ENCODE results near the gene RBAK. TPM values are rescaled to one million over a fixed set of nuclear protein-coding genes. Genes with fewer than 3 reads are reported as not detected.
A peak's percentile ranks its signal among the peaks of the same experiment; 100 is the strongest.

RBAK gene
- total RNA-seq (2014; rRNA removed; shearing (Covaris generic); ENCODE audit: low replicate concordance), result 12.3 and 24.5 TPM in 2 replicates

DNA sequence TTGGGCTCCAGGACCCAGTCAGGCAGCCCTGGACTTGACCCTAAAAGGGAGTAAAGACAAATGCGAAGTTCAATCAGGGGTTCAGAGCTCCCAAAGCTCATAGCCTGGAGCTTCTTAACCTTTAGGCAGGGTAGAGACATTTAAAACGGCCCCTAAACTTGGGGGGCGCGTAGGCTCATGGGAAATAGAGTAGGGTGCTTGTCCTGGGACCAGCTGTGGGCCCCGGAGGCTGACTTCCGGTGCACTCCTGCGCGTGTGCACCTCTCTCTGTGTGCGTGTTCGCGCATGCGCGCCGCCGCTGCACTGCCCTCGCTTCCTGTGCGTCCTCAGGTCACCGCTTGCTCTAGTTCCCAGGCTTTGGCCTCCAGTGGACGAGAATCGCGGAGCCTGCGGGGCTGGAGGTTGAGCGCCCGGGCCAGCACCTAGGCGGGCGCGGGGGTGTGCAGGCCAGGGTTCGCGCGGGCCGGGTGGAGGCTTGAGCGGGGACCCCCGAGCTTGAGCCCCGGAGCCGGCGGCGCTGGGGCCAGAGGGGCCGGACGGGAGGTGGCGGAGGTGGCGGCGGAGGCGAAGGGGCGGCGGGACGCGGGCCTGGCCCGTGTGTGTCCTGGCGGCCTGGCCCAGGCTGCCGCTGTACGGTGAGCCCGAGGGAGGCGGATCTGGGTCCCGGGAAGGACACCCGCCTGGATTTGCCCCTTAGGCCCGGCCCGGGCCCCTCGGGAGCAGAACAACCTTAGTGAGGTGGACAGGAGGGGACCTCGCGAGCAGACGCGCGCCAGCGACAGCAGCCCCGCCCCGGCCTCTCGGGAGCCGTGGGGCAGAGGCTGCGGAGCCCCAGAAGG is at the start of gene RBAK:
TSS of gene RBAK (plus strand) at position 303 of the 839 bp plus-strand sequence. CDS start 2,217 bp downstream, outside the sequence.
- H2AFZ ChIP-seq (ENCODE audit: low read length), result 0 out of 2 replicates have a peak within 1 kb of the TSS, but pooled peaks have one; percentile 21

DNA sequence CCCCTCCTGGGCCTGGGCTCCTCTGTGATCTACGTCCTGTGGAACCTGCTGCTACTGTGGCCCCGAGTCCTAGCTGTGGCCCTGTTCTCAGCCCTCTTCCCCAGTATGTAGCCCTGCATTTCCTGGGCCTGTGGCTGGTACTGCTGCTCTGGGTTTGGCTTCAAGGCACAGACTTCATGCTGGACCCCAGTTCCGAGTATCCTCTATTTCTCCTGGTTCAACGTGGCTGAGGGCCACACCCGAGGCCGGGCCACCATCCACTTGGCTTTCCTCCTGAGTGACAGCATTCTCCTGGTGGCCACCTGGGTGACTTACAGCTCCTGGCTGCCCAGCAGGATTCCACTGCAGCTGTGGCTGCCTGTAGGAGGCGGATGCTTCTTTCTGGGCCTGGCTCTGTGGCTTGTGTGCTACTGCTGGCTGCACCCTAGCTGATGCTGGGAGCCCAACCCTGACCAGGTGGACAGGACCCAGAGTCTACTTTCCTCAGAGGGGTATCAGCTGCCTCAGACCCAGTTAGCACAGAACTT is 48.9 kb upstream of the RBAK start:
- no peak overlapping the region for H3K4me2 ChIP-seq (ENCODE audit: low read depth, low read length, poor library complexity, severe bottlenecking)
- H3K36me3 ChIP-seq (ENCODE audit: insufficient read depth, low read length), result peaks cover 4% of the 10 kb centered on the region; the same call in 1 of the 2 replicates
- no peak overlapping the region for H3K4me3 ChIP-seq (ENCODE audit: low read length)
- no peak for DNase-seq
- H3K9ac ChIP-seq (ENCODE audit: low read length), result no peak overlapping the region
- H3K9me3 ChIP-seq (ENCODE audit: low read length), result no peaks in the 10 kb centered on the region
- no peaks in the 10 kb centered on the region for H4K20me1 ChIP-seq (ENCODE audit: insufficient read depth, low read depth, low read length)
- peaks cover 4% of the 10 kb centered on the region for H3K79me2 ChIP-seq (ENCODE audit: low read length)
- no peaks in the 10 kb centered on the region for H3K27me3 ChIP-seq (ENCODE audit: low read length)
- H3K27ac ChIP-seq (ENCODE audit: low read length), result no peak overlapping the region
- no peaks in the 10 kb centered on the region for H3K9me2 ChIP-seq (replicated peaks; ENCODE audit: insufficient read depth, low read length)
- H2AFZ ChIP-seq (ENCODE audit: low read length), result no peak overlapping the region
- no peaks in the 10 kb centered on the region for H3K4me1 ChIP-seq (ENCODE audit: low read length)

More for the DNA sequence above, at the start of gene RBAK:
- peaks cover 2% of the 10 kb centered on the region for H3K9me3 ChIP-seq (ENCODE audit: low read length)
- no peaks in the 10 kb centered on the region for H4K20me1 ChIP-seq (ENCODE audit: insufficient read depth, low read depth, low read length)
- peak within 1 kb of the TSS; percentile 58 for H3K27ac ChIP-seq (ENCODE audit: low read length)
- H3K36me3 ChIP-seq (ENCODE audit: insufficient read depth, low read length), result peaks cover 29% of the 10 kb centered on the region
- H3K79me2 ChIP-seq (ENCODE audit: low read length), result peaks cover 36% of the 10 kb centered on the region
- peak within 1 kb of the TSS; percentile 77 for H3K4me2 ChIP-seq (ENCODE audit: low read depth, low read length, poor library complexity, severe bottlenecking)
- no peaks in the 10 kb centered on the region for H3K9me2 ChIP-seq (replicated peaks; ENCODE audit: insufficient read depth, low read length)
- DNase-seq, result peak; percentile 98
- no peaks in the 10 kb centered on the region for H3K27me3 ChIP-seq (ENCODE audit: low read length)
- peaks cover 4% of the 10 kb centered on the region for H3K4me1 ChIP-seq (ENCODE audit: low read length)
- H3K4me3 ChIP-seq (ENCODE audit: low read length), result peak within 1 kb of the TSS; percentile 93
- peak within 1 kb of the TSS; percentile 96 for H3K9ac ChIP-seq (ENCODE audit: low read length)

DNA sequence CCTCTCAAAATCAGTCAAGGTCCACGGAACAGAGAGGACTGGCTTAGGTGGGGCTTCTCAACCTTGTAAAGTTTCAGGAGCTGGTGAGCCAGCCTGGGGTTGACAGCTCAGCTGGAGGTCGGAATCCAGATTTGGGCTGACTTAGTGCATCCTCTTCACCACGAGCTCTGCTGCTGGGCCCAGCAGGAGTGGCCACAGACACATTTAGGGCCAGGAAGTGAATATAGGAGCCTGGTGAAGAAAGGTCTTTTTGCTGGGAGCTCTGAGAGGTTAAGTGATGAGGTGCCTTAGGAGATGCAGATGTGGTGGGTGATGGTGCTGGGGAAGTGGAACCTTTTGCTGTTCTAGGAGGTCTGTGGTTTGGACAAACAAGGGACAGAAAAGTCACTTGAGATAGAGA is 47.4 kb upstream of the RBAK start:
- Histone ChIP-seq H3K27me3 (ENCODE audit: low read length) (no peaks in the 10 kb centered on the region), H3K36me3 (ENCODE audit: insufficient read depth, low read length) (peaks cover 4% of the 10 kb centered on the region; the same call in 1 of the 2 replicates), H3K9ac (ENCODE audit: low read length) (no peak overlapping the region), H3K9me3 (ENCODE audit: low read length) (no peaks in the 10 kb centered on the region), H3K79me2 (ENCODE audit: low read length) (no peaks in the 10 kb centered on the region), H2AFZ (ENCODE audit: low read length) (no peak overlapping the region), H3K4me3 (ENCODE audit: low read length) (no peak overlapping the region), H4K20me1 (ENCODE audit: insufficient read depth, low read depth, low read length) (no peaks in the 10 kb centered on the region), H3K4me1 (ENCODE audit: low read length) (no peaks in the 10 kb centered on the region), H3K9me2 (replicated peaks; ENCODE audit: insufficient read depth, low read length) (no peaks in the 10 kb centered on the region), H3K4me2 (ENCODE audit: low read depth, low read length, poor library complexity, severe bottlenecking) (no peak overlapping the region), H3K27ac (ENCODE audit: low read length) (no peak overlapping the region)
- no peak for DNase-seq

DNA sequence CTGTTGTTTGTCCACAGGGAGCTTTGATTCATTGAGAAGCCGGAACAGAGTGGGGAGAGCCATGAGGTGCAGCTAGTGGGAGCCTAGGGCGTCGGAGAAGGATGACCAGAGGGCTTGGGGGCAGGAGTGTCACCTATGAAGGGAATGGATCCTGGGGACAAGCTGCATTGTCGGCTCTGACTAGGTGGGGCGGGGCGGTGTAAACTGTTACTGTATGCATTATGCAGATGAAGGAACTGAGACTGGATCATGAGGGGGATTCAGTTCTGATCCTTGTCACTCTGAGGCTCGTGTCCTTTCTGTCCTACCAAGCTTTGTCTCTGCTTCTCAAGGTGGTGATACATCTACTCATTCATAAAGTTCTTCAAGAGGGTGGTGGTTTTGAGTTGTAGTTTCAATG is 46.8 kb upstream of the RBAK start:
- H3K4me1 ChIP-seq (ENCODE audit: low read length), result no peaks in the 10 kb centered on the region
- H3K4me3 ChIP-seq (ENCODE audit: low read length), result no peak overlapping the region
- DNase-seq, result no peak
- H3K27me3 ChIP-seq (ENCODE audit: low read length), result no peaks in the 10 kb centered on the region
- peaks cover 4% of the 10 kb centered on the region; the same call in 1 of the 2 replicates for H3K36me3 ChIP-seq (ENCODE audit: insufficient read depth, low read length)
- no peak overlapping the region for H3K4me2 ChIP-seq (ENCODE audit: low read depth, low read length, poor library complexity, severe bottlenecking)
- H3K79me2 ChIP-seq (ENCODE audit: low read length), result no peaks in the 10 kb centered on the region
- no peaks in the 10 kb centered on the region for H3K9me3 ChIP-seq (ENCODE audit: low read length)
- no peak overlapping the region for H3K27ac ChIP-seq (ENCODE audit: low read length)
- H2AFZ ChIP-seq (ENCODE audit: low read length), result no peak overlapping the region
- H3K9me2 ChIP-seq (replicated peaks; ENCODE audit: insufficient read depth, low read length), result no peaks in the 10 kb centered on the region
- no peaks in the 10 kb centered on the region for H4K20me1 ChIP-seq (ENCODE audit: insufficient read depth, low read depth, low read length)
- no peak overlapping the region for H3K9ac ChIP-seq (ENCODE audit: low read length)

DNA sequence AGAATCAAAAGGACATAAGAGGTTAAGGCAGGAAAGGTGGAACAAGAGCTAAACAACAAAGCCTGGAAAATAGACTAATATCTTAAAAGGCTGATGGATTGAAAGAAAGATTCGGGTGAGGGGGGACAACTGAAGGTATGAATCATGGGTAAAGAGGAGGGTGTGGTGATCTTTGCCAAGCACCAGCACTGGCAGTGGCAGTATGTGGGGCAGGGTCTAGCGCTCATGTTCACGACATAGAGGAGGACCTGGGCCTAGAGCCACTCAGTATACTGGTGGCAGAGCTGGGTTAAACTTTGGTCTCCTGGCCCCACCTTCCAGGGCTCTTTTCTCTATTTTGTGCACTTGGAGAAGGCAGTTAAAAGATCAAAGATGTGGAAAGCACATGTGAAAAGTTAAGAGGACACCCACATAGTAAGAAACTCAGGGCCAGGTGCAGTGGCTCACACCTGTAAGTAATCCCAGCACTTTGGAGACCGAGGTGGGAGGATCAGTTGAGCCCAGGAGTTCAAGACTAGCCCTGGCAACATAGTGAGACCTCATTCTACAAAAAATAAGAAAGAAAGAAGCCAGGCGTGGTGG is 46.2 kb upstream of the RBAK start:
- H3K36me3 ChIP-seq (ENCODE audit: insufficient read depth, low read length), result peaks cover 10% of the 10 kb centered on the region

DNA sequence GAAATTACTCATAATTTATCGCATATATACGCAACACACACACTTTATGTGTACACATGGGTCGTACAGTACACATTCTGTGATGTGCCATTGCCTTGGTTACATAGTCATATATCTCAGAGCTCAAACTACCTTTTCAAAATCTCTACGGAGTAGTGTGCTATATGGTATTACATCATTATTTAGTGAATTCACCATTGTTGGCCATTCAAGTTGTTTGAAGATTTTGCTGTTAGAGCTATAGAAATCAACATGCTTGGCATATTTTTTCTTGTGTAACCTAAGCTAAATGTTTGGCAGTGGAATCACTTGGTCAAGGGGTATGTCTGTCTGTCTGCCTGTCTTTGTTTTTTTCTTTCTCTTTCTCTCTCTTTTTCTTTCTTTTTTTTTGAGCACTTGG is 44.7 kb upstream of the RBAK start:
- DNase-seq, result no peak
- Histone ChIP-seq H3K4me2 (ENCODE audit: low read depth, low read length, poor library complexity, severe bottlenecking) (no peak overlapping the region), H3K9ac (ENCODE audit: low read length) (no peak overlapping the region), H3K4me1 (ENCODE audit: low read length) (no peaks in the 10 kb centered on the region), H3K9me3 (ENCODE audit: low read length) (no peaks in the 10 kb centered on the region), H3K79me2 (ENCODE audit: low read length) (no peaks in the 10 kb centered on the region), H2AFZ (ENCODE audit: low read length) (no peak overlapping the region), H3K27ac (ENCODE audit: low read length) (no peak overlapping the region), H3K4me3 (ENCODE audit: low read length) (no peak overlapping the region), H3K36me3 (ENCODE audit: insufficient read depth, low read length) (peaks cover 10% of the 10 kb centered on the region; the same call in 1 of the 2 replicates), H4K20me1 (ENCODE audit: insufficient read depth, low read depth, low read length) (no peaks in the 10 kb centered on the region), H3K9me2 (replicated peaks; ENCODE audit: insufficient read depth, low read length) (no peaks in the 10 kb centered on the region), H3K27me3 (ENCODE audit: low read length) (no peaks in the 10 kb centered on the region)

More for the DNA sequence above, 46.2 kb upstream of the RBAK start:
- H3K4me1 ChIP-seq (ENCODE audit: low read length), result no peaks in the 10 kb centered on the region
- H3K9me2 ChIP-seq (replicated peaks; ENCODE audit: insufficient read depth, low read length), result no peaks in the 10 kb centered on the region
- H3K9ac ChIP-seq (ENCODE audit: low read length), result no peak overlapping the region
- H3K27ac ChIP-seq (ENCODE audit: low read length), result no peak overlapping the region
- H3K27me3 ChIP-seq (ENCODE audit: low read length), result no peaks in the 10 kb centered on the region
- no peaks in the 10 kb centered on the region for H3K79me2 ChIP-seq (ENCODE audit: low read length)
- no peak overlapping the region for H3K4me3 ChIP-seq (ENCODE audit: low read length)
- H2AFZ ChIP-seq (ENCODE audit: low read length), result no peak overlapping the region
- no peak for DNase-seq
- H3K4me2 ChIP-seq (ENCODE audit: low read depth, low read length, poor library complexity, severe bottlenecking), result no peak overlapping the region
- no peaks in the 10 kb centered on the region for H4K20me1 ChIP-seq (ENCODE audit: insufficient read depth, low read depth, low read length)
- H3K9me3 ChIP-seq (ENCODE audit: low read length), result no peaks in the 10 kb centered on the region

DNA sequence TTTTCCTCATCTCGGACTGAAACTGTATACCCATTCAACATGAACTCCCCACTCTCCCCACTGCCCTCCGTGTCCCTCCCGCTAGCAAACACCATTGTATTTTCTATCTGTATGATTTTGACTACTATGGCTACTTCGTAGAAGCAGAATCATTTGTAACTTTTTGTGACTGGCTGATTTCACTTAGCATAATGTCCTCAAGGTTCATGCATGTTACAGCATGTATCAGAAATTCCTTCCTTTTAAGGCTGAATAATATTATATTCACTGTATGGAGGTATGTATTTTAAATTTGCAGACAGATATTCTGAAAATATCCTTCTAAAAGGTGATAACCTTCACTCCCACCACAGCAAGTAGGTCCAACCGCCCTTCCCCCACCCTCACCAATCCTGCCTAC is 43.7 kb upstream of the RBAK start:
- Histone ChIP-seq H3K9ac (ENCODE audit: low read length) (no peak overlapping the region), H4K20me1 (ENCODE audit: insufficient read depth, low read depth, low read length) (no peaks in the 10 kb centered on the region), H3K4me1 (ENCODE audit: low read length) (no peaks in the 10 kb centered on the region), H3K27me3 (ENCODE audit: low read length) (no peaks in the 10 kb centered on the region), H3K79me2 (ENCODE audit: low read length) (no peaks in the 10 kb centered on the region), H3K36me3 (ENCODE audit: insufficient read depth, low read length) (peaks cover 10% of the 10 kb centered on the region; the same call in 1 of the 2 replicates), H3K4me3 (ENCODE audit: low read length) (no peak overlapping the region), H3K27ac (ENCODE audit: low read length) (no peak overlapping the region), H3K9me2 (replicated peaks; ENCODE audit: insufficient read depth, low read length) (no peaks in the 10 kb centered on the region), H2AFZ (ENCODE audit: low read length) (no peak overlapping the region), H3K4me2 (ENCODE audit: low read depth, low read length, poor library complexity, severe bottlenecking) (no peak overlapping the region), H3K9me3 (ENCODE audit: low read length) (no peaks in the 10 kb centered on the region)
- DNase-seq, result no peak

DNA sequence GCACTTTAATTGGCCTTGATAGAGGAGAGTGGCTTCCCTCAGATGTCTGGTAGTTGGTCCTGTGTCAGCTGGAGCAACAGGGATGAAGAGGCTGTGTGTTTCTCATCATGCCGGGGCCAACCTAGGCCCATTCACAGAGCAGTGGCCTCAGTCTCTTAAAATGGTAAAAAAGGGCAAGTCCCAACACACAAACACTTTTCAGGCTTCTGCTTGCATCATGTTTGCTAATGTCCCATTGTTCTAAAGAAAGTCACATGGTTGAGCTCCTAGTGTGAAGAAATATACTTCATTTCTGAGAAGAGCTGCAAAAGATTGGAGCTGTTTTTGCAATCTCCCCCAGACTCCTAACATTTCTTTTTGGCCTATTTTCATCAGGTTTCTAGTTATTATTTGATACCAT is 40.6 kb upstream of the RBAK start:
- no peaks in the 10 kb centered on the region for H4K20me1 ChIP-seq (ENCODE audit: insufficient read depth, low read depth, low read length)
- H3K4me2 ChIP-seq (ENCODE audit: low read depth, low read length, poor library complexity, severe bottlenecking), result no peak overlapping the region
- H3K9ac ChIP-seq (ENCODE audit: low read length), result no peak overlapping the region
- H3K9me3 ChIP-seq (ENCODE audit: low read length), result no peaks in the 10 kb centered on the region
- H3K4me1 ChIP-seq (ENCODE audit: low read length), result no peaks in the 10 kb centered on the region
- no peak overlapping the region for H2AFZ ChIP-seq (ENCODE audit: low read length)
- no peak overlapping the region for H3K4me3 ChIP-seq (ENCODE audit: low read length)
- H3K79me2 ChIP-seq (ENCODE audit: low read length), result no peaks in the 10 kb centered on the region
- DNase-seq, result no peak
- H3K36me3 ChIP-seq (ENCODE audit: insufficient read depth, low read length), result peaks cover 9% of the 10 kb centered on the region
- no peak overlapping the region for H3K27ac ChIP-seq (ENCODE audit: low read length)
- no peaks in the 10 kb centered on the region for H3K27me3 ChIP-seq (ENCODE audit: low read length)
- no peaks in the 10 kb centered on the region for H3K9me2 ChIP-seq (replicated peaks; ENCODE audit: insufficient read depth, low read length)
